Central memory CD4-positive, alpha-beta T cell (primary cell): ENCODE results near the gene PTPN3.
"Not testable (repeated sequence)": the region's sequence is repeated elsewhere in the genome, so short reads cannot be mapped to it uniquely, and the experiment has no call there.

Experiments
- DNase-seq: peaks from one replicate; pipeline ENCODE4 v3.0.0; 2022

PTPN3 gene

GRCh38 chr9:109383356-109383755 lies 114.8 kb downstream of the PTPN3 start:
- no peak for DNase-seq

GRCh38 chr9:109382585-109382984 lies 115.5 kb downstream of the PTPN3 start:
- no peak for DNase-seq

GRCh38 chr9:109382182-109382581 lies 115.9 kb downstream of the PTPN3 start:
- no peak for DNase-seq

GRCh38 chr9:109381011-109381729 lies 116.9 kb downstream of the PTPN3 start:
- no peak for DNase-seq

- no peak for DNase-seq
Measured at GRCh38 chr9:109379513-109379912, 118.6 kb downstream of the PTPN3 start.

GRCh38 chr9:109378316-109378715 lies 119.8 kb downstream of the PTPN3 start:
- no peak for DNase-seq

GRCh38 chr9:109372246-109372645 lies 125.9 kb downstream of the PTPN3 start:
- DNase-seq, result no peak

GRCh38 chr9:109371374-109371773 lies 126.7 kb downstream of the PTPN3 start:
- no peak for DNase-seq

- DNase-seq, result no peak
Measured at GRCh38 chr9:109369285-109369684, 128.8 kb downstream of the PTPN3 start.

GRCh38 chr9:109360771-109361170 lies 137.3 kb downstream of the PTPN3 start:
- DNase-seq, result no peak

GRCh38 chr9:109358968-109359603 lies 139.0 kb downstream of the PTPN3 start:
- not testable (repeated sequence) for DNase-seq

GRCh38 chr9:109355564-109356297 lies 142.4 kb downstream of the PTPN3 start:
- no peak for DNase-seq

GRCh38 chr9:109354190-109354589 lies 143.9 kb downstream of the PTPN3 start:
- DNase-seq, result no peak

GRCh38 chr9:109351032-109351431 lies 147.1 kb downstream of the PTPN3 start:
- no peak for DNase-seq

- no peak for DNase-seq
Measured at GRCh38 chr9:109349421-109349846, 148.7 kb downstream of the PTPN3 start.

GRCh38 chr9:109346904-109347303 lies 151.2 kb downstream of the PTPN3 start:
- no peak for DNase-seq

- no peak for DNase-seq
Measured at GRCh38 chr9:109344866-109345265, 153.2 kb downstream of the PTPN3 start.

- DNase-seq, result no peak
Measured at GRCh38 chr9:109342878-109343277, 155.2 kb downstream of the PTPN3 start.

- DNase-seq, result no peak
Measured at GRCh38 chr9:109341561-109341960, 156.5 kb downstream of the PTPN3 start.

- DNase-seq, result not testable (repeated sequence)
Measured at GRCh38 chr9:109340979-109341378, 157.1 kb downstream of the PTPN3 start.

GRCh38 chr9:109336409-109336808 lies 161.7 kb downstream of the PTPN3 start:
- DNase-seq, result no peak

GRCh38 chr9:109335929-109336328 lies 162.2 kb downstream of the PTPN3 start:
- DNase-seq, result no peak

- DNase-seq, result no peak
Measured at GRCh38 chr9:109335121-109335520, 163.0 kb downstream of the PTPN3 start.

GRCh38 chr9:109331353-109331752 lies 166.8 kb downstream of the PTPN3 start:
- DNase-seq, result no peak
